OCI-LY7 (cell line): ENCODE results near the gene OLA1. TPM values are rescaled to one million over a fixed set of nuclear protein-coding genes. Genes with fewer than 3 reads are reported as not detected.

Experiments
- BruUV-seq: library from RNA; stranded (reverse); fragments of 400-500 nt; replicated peaks from 2 replicates; lab custom pipeline; 2021; lab: Mats Ljungman, UMichigan
- CTCF ChIA-PET: fragments of 300-600 bp; sonication (Branson Sonifier 250); formaldehyde crosslinking; loops from one replicate; lab custom pipeline; 2022; ENCODE audit warnings: antibody characterized with exemption; ENCODE audit not compliant: unreplicated experiment; lab: Charles Lee
- POLR2A ChIA-PET: fragments of 300-600 bp; sonication (Branson Sonifier 250); formaldehyde crosslinking; loops from one replicate; lab custom pipeline; 2022; ENCODE audit warnings: antibody characterized with exemption; lab: Charles Lee
- DNase-seq: peaks from one replicate; pipeline ENCODE4 v3.0.0-alpha.2; 2015; ENCODE audit warnings: low spot score
- H2AFZ ChIP-seq: fragments of 200-600 bp; sonication (generic), shearing (Covaris generic); 2 replicates; pipeline ENCODE4 v1.6.1; 2014; ENCODE audit warnings: mild to moderate bottlenecking, antibody characterized with exemption, low read length, moderate library complexity
- H3K27ac ChIP-seq: fragments of 200-600 bp; sonication (generic); 2 replicates; pipeline ENCODE4 v1.5.1; 2014; ENCODE audit warnings: mixed run types, low read depth, mild to moderate bottlenecking, moderate library complexity, low read length, inconsistent platforms; ENCODE audit not compliant: poor library complexity, severe bottlenecking
- H3K36me3 ChIP-seq: fragments of 200-600 bp; sonication (generic); 2 replicates; pipeline ENCODE4 v1.6.1; 2014; ENCODE audit warnings: mild to moderate bottlenecking, antibody characterized with exemption, low read length, moderate library complexity, mixed read lengths; ENCODE audit not compliant: insufficient read depth
- H3K4me1 ChIP-seq: fragments of 200-600 bp; sonication (generic); 2 replicates; pipeline ENCODE4 v1.5.1; 2014; ENCODE audit warnings: mild to moderate bottlenecking, low read length; ENCODE audit not compliant: insufficient read depth, poor library complexity, severe bottlenecking
- H3K4me2 ChIP-seq: fragments of 200-600 bp; sonication (generic); 2 replicates; pipeline ENCODE4 v1.6.1; 2014; ENCODE audit warnings: mild to moderate bottlenecking, low read length
- H3K4me3 ChIP-seq: fragments of 200-600 bp; sonication (generic); 2 replicates; pipeline ENCODE4 v1.5.1; 2014; ENCODE audit warnings: mild to moderate bottlenecking, low read depth, low read length; ENCODE audit not compliant: poor library complexity, severe bottlenecking
- H3K79me2 ChIP-seq: fragments of 200-600 bp; sonication (generic); 2 replicates; pipeline ENCODE4 v1.6.1; 2016; ENCODE audit warnings: low read depth, mild to moderate bottlenecking, low read length, moderate library complexity, mixed read lengths; ENCODE audit not compliant: insufficient read depth
- H3K9me2 ChIP-seq: fragments of 200-600 bp; sonication (generic); 2 replicates; pipeline ENCODE4 v1.6.1; 2016; ENCODE audit warnings: mild to moderate bottlenecking, low read length, mixed read lengths; ENCODE audit not compliant: insufficient read depth
- H3K9me3 ChIP-seq: fragments of 200-600 bp; sonication (generic); 2 replicates; pipeline ENCODE4 v1.6.1; 2014; ENCODE audit warnings: mild to moderate bottlenecking, mixed run types, low read length, mixed read lengths
- H4K20me1 ChIP-seq: fragments of 200-600 bp; sonication (generic); 2 replicates; pipeline ENCODE4 v1.6.1; 2014; ENCODE audit warnings: mild to moderate bottlenecking, antibody characterized with exemption, low read length, moderate library complexity, mixed read lengths; ENCODE audit not compliant: insufficient read depth
- CTCF ChIP-seq: fragments of 200-600 bp; sonication (generic); conservative IDR thresholded peaks from 2 replicates; pipeline ENCODE4 v1.5.1; 2014; ENCODE audit warnings: mild to moderate bottlenecking, antibody characterized with exemption, low read length, moderate library complexity, mixed read lengths
- EZH2phosphoT487 ChIP-seq: fragments of 200-600 bp; sonication (generic); IDR thresholded peaks from 2 replicates; pipeline ENCODE4 v1.6.1; 2018; ENCODE audit warnings: low read depth, borderline replicate concordance, mild to moderate bottlenecking, mixed run types, antibody characterized with exemption, low read length, moderate library complexity, mixed read lengths
- intact Hi-C: fragments of 100-400 bp; cut with micrococcal nuclease; formaldehyde crosslinking; loops from one replicate; pipeline ENCODE4 v1.10.0; 2022; ENCODE audit not compliant: unreplicated experiment
- total RNA-seq, 2 experiments: library from RNA; depleted of rRNA in 1 of 2; stranded (reverse); fragments of >200 nt in 1 of 2; shearing (Covaris generic) in 1 of 2; gene quantifications; 2 replicates each; pipeline ENCODE4 v1.2.3, GENCODE V29; 2014 to 2022

Gene OLA1
- total RNA-seq, 2 experiments from 2014 or later, result 66.0 to 116 TPM

GRCh38 chr2:174051741-174052583 is 196.4 kb downstream of the OLA1 start:
- no peaks in the 10 kb centered on the region for H3K4me1 ChIP-seq
- no peaks in the 10 kb centered on the region for H3K9me2 ChIP-seq
- H3K9me3 ChIP-seq, result no peaks in the 10 kb centered on the region
- no peaks in the 10 kb centered on the region for H3K79me2 ChIP-seq
- no peak overlapping the region for H2AFZ ChIP-seq
- no peaks in the 10 kb centered on the region for H3K36me3 ChIP-seq
- no peaks in the 10 kb centered on the region for H4K20me1 ChIP-seq
- no peak overlapping the region for H3K27ac ChIP-seq
- TF ChIP-seq EZH2phosphoT487 (no peak), CTCF (no peak)
- intact Hi-C loops, result no loop called here
- BruUV-seq, result no TSS peak
- H3K4me2 ChIP-seq, result no peak overlapping the region
- POLR2A ChIA-PET, result interaction anchor here (0.5 to 0.8 kb wide), 3 partner anchors 14 to 571 kb away, joined by 3 read pairs; no protein-coding TSS in a partner anchor
- no peak for DNase-seq
- CTCF ChIA-PET, result no interaction called here
- no peak overlapping the region for H3K4me3 ChIP-seq

DNA sequence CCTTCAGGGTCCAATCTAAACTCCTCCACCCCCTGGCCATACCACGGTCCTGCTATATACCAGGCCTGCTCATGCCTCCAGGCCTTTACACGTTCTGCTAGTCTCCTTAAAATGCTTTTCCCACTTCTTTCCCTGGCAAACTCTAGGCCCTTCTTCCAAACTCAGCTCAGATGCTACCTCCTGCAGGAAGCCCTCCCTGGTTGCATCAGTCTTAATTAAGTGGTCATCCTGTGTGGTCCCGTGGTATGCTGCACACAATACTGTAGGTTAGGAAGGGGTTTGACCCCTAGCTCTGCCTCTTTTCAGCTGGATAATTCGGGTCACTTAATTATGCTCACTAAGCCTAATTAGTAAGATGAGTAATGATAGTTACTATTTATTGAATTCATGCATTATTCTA is 197.3 kb downstream of the OLA1 start:
- H4K20me1 ChIP-seq, result no peaks in the 10 kb centered on the region
- no peaks in the 10 kb centered on the region for H3K79me2 ChIP-seq
- H3K36me3 ChIP-seq, result no peaks in the 10 kb centered on the region
- H3K4me1 ChIP-seq, result no peaks in the 10 kb centered on the region
- ChIA-PET POLR2A (no interaction called here), CTCF (no interaction called here)
- DNase-seq, result no peak
- intact Hi-C loops, result no loop called here
- no peak overlapping the region for H2AFZ ChIP-seq
- H3K4me3 ChIP-seq, result no peak overlapping the region
- no peaks in the 10 kb centered on the region for H3K9me2 ChIP-seq
- no TSS peak for BruUV-seq
- H3K9me3 ChIP-seq, result no peaks in the 10 kb centered on the region
- no peak overlapping the region for H3K4me2 ChIP-seq
- TF ChIP-seq CTCF, result no peak
- no peak for TF ChIP-seq EZH2phosphoT487
- no peak overlapping the region for H3K27ac ChIP-seq

- Histone ChIP-seq H3K79me2 (no peaks in the 10 kb centered on the region), H3K36me3 (no peaks in the 10 kb centered on the region), H3K9me3 (no peaks in the 10 kb centered on the region), H4K20me1 (no peaks in the 10 kb centered on the region), H3K4me2 (no peak overlapping the region), H3K9me2 (no peaks in the 10 kb centered on the region), H3K27ac (no peak overlapping the region), H2AFZ (no peak overlapping the region), H3K4me3 (no peak overlapping the region), H3K4me1 (no peaks in the 10 kb centered on the region)
- TF ChIP-seq EZH2phosphoT487 (no peak), CTCF (no peak)
- ChIA-PET POLR2A (interaction anchor here (0.6 kb wide), 1 partner anchor 324 kb away, joined by 3 read pairs; no protein-coding TSS in a partner anchor), CTCF (no interaction called here)
- intact Hi-C loops, result loop anchor here (10.0 kb wide), 1 partner anchor 645 kb away; no protein-coding TSS in a partner anchor
- no peak for DNase-seq
- no TSS peak for BruUV-seq
These were observed 198.4 kb downstream of the OLA1 start for GRCh38 chr2:174049895-174050294.
